NCI-H1694 treated with DMSO at 0.1 percent for 48 hours (cell line): Measurements from ENCODE around the gene WRAP53.

Experiments
- DNase-seq: peaks from one replicate; lab custom pipeline; 2025; lab: John Stamatoyannopoulos, UW

Gene WRAP53

GRCh38 chr17:7709031-7709430 is 20.8 kb downstream of the WRAP53 start:
- DNase-seq = no peak

- DNase-seq = no peak
Observed at GRCh38 chr17:7710301-7710700, 22.0 kb downstream of the WRAP53 start.

GRCh38 chr17:7711051-7711755 is 22.9 kb downstream of the WRAP53 start:
- peak; percentile 5 for DNase-seq

GRCh38 chr17:7712111-7712771 is 24.0 kb downstream of the WRAP53 start:
- no peak for DNase-seq

DNA sequence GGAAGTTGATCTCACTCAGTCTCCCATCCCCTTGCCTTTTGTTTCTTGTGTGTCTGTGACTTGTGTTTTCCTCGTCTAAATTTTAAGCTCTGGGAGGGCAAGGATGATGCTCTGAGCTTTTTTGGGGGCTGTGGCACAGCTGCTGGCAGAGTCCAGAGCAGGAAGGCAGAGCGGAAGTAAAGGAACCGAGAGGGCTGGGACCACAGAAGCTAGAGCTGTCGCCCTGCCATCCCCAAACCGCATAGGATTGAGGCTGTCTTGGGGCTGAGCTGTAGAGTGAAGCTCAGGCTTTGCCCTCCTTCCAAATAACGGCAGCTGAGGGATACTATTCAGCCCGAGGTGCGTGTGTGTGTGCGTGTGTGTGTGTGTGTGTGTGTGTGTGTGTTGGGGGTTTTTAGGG is 25.5 kb downstream of the WRAP53 start:
- no peak for DNase-seq

DNA sequence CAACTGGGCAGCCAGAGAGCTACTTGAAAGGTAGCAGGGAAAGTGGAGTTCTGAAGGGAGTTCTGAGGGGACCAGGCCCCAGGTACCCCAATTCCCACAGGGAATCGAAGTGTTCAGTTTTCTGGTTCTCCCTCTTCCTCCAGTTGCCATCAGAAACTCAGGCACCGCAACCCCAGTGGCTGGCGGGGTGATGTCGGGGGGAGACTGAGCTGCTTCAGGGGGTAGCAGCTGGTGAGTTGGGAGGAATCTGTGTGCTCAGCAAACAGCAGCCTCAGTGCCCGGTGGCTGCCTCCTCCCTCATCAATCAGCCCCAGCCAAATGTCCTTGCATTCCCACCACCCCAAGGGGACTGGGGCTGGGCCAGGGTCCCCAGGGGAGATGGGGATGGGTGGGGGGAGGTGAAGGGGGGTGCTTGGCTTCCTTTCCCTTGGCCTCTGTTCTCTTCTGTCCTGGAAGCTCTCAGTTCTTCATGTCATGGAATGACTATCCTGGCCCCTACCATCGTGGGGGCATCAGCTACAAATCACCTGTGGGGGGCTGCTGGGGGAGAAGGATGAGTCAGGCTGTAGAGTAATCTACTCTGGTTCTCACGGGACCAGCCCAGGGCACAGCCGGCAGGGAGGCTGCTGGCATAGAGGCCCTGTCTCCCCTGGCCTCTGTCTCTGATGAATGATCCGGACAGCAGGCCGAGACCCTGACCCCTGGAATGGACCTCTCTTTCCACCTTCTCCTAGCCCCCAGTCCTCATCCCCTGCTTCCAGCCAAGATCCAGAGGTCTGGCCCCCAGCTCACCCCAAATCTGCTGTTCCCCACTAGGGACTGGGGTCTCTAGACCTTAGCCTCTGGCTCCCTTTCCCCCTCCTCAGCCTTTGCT is 26.7 kb downstream of the WRAP53 start:
- DNase-seq = no peak

DNA sequence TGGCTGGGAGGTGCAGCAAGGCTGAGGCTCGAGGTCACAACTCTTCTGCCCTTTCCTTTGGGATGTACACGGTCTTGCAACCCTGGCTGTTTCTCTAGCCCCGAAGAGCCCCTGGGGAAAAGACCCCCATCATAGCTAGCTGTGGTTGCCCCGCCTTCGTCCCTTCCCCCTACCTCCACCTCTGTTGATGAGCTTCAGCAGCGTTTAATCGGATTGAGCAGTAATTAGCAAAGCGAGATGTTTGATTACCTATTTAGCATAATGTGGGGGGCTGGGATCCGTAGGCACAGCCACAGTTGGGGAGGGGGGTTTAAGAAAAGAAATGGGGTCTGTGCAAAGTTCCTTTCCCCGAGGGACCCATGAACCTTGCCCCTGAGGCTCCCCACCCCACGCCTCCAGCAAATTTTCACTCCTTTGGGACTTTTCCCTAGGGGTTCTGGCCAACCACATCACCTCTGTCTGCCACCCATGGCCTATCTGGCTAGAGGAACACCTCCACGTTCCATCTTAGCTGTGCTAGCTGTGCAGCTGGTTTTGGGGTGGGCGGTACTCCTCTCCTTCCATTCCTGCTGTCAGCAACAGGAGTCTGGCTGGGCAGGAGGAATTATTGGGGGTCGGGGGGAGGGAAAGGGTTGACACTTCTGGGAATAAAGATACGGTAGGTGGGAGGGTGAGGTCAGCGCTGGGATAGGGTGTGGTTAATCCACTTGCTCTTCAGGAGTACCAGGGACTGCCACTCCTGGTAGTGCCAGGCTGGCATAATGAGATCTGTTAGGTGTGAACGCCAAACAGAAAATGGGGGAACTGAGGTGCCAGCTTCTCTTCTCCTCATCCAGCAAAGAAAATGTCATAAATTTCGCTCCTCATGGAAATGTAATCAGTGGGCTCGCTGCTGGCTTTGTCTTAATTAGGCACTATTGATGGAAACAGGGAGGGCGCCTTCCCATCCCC is 27.9 kb downstream of the WRAP53 start:
- DNase-seq = no peak

DNA sequence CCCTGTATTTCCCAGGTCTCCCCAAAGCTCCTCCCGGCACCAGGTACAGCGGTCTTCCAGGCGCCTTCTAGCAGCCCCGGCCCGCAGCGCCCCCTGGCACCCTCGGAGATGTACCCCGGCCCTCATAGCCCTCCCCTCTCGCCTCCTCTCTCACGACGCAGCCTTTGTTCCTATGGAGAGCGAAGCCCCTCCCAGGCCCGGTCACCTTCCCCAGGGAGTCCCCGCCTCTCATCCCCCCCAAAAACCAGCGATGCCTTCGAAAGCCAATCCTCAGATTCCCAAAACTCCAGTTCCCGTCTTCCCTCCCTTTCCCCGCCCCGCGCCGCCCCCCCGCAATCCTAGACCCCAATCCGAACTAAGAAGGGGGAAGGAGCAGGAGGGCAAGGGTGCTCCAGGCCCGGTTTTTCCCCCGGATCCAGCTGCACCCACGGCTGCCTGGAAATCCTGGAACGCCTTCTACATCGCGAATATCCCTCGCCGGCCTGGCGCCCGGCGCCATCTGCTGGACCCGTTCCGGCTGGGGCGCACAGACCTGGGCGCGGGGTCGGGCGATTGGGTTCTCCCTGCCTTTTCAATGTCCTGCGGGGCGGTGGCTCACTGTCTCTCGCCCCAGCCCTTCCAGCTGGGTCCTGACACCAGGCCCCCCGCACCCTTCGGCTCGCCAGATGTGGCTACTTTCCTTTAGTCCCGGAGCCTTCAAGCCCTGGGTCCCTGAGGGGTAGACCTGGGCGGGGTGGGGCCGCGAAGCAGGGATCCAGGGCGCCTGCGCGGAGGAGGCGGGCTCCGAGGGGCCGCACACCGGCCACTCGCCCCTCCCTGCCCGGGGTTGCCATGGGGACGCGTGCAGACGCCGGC is 28.9 kb downstream of the WRAP53 start, which contains the start of gene DNAH2:
TSS of gene DNAH2 (plus strand) at position 844 of the 855 bp plus-strand sequence. CDS start 1,991 bp downstream, outside the sequence.
- DNase-seq = peak; percentile 97

DNA sequence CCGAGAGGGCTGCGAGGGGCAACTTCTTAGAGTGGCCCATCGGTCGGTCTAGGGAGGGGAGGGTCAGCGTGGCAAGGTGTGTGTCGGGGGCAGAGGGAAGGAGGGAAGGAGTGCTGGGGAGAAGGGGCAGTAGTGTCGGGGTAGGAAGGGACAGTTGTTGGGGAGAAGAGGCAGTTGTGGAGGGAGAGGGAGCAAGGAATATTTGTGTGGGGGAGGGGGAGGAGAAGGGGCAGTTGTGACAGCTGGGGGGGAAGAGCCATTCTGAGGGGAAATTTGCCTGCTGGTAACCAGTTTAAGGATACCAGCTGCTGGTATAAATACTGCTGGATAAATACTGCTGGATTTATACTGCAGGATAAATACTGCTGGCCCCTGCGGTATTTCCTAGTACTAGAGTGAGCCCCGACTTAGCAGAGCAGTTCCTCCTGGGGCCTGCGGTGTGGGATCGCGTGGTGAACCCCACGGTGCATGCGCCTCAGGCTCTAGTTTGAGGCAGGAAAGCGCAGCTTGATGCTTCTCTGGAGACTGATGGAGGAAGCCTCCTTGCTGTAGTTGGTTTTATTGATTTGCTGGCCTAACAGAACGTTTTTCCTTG is 29.6 kb downstream of the WRAP53 start:
- DNase-seq = peak; percentile 62

DNA sequence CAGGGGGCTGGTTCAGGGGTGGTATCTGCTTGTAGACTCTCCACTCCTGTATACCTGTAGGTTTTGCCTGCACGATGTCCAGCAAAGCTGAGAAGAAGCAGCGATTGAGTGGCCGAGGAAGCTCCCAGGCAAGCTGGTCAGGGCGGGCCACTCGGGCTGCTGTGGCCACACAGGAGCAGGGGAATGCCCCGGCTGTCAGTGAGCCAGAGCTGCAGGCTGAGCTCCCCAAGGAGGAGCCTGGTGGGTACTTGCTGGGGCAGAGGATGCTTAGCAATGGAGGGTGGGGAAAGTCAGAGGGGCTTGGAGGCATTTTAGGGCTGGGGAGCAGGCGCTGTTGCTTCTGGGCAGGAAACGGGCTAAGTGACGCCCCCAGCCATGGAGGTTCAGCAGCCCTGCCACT is 31.4 kb downstream of the WRAP53 start:
- DNase-seq = no peak

- peak; percentile 97 for DNase-seq
Observed at GRCh38 chr17:7720125-7720524, 31.8 kb downstream of the WRAP53 start.

- no peak for DNase-seq
Observed at GRCh38 chr17:7721612-7722011, 33.3 kb downstream of the WRAP53 start.

GRCh38 chr17:7727886-7728285 is 39.6 kb downstream of the WRAP53 start:
- no peak for DNase-seq

DNA sequence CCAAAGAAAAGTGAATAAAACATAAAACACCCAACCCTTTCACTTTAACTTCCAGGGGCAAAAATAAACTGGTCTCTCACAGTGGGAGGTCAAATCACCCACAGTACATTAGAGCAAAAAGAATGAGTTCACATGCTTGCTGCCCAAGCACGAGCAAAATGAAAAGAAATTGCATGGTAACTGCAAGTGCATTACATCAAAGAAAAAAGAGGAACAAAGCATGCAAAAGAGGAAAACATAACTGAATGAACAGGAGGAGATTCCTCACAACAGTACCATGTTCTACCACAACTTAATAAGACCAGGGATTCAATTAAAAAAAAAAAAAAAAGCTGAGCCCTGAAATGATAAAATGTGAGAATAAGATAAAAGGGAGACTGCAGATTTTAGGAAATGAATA is 41.5 kb downstream of the WRAP53 start:
- DNase-seq = no peak

GRCh38 chr17:7732981-7733539 is 44.8 kb downstream of the WRAP53 start:
- DNase-seq = no peak

DNA sequence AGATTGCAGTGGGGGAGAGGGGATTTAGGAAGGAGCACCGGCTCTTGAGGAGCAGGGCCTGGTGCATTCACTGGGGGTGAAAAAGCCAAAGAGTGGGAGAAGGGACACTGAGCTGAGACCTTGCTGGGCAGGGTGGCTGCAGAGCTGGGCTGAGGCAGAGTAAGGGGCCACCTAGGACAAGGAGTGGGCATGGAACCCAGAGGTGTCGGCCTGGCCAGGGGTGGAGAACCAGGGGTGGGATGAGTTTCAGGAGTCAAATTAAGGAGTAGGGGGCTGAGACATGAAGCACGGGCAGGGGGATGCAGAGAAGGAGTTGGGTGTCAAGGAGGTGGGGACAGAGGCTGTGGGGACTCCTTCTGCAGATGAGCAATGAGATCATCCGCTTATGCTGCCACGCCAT is 49.3 kb downstream of the WRAP53 start:
- DNase-seq = no peak

DNA sequence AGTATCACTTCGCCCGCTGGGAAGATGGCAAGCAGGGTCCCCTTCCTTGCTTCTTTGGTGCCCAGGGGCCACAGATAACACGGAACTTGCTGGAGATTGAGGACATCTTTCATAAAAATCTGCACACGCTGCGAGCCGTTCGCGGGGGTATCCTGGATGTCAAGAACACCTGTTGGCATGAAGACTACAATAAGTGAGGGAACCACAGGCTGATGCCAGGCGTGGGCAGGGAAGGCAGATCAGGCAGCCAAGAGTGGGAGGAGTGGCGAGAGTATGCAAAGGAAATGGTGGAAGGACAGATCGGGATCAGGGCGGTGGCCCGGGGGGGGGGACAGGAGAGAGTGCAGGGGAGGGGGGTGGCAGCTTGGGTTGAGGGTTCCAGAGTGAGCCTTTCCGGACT is 51.5 kb downstream of the WRAP53 start:
- no peak for DNase-seq

DNA sequence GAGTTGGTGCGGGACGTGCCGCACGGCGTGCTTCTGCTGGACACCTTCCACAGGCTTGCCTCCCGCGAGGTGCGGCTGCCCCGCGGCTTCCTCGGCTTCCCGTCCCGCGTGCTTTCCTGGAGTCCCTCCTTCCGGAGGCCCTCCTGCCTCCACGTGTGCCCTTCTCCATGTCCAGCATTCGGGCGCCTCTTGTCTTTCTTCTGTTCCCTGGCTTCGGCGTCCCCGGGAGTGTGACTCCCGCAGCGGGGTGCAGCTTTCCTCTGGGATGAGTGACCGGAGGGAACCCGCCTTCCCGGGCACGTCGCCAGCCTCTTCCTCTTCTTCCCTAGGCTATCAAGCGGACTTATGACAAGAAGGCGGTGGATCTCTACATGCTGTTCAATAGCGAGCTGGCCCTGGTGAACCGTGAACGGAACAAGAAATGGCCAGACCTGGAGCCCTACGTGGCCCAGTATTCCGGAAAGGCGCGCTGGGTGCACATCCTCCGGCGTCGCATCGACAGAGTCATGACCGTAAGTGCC is 52.3 kb downstream of the WRAP53 start:
- no peak for DNase-seq

DNA sequence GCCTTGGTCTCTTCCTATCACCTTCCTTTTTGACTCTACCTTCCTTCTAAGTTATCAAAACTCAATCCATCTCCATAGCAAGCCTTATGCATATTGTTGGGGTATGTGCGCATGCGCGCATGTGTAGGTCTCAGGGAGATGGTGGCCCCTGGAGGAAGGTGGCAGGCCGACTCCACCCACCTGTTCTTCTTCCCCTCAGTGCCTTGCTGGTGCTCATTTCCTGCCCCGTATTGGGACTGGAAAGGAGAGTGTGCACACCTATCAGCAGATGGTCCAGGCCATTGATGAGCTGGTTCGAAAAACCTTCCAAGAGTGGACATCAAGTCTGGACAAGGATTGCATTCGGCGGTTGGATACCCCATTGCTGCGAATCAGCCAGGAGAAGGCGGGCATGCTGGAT is 54.5 kb downstream of the WRAP53 start:
- no peak for DNase-seq

GRCh38 chr17:7744416-7744815 is 56.1 kb downstream of the WRAP53 start:
- DNase-seq = no peak
